GM23248 (cell line): ENCODE data around the gene SNTA1. TPM values are rescaled to one million over a fixed set of nuclear protein-coding genes. Genes with fewer than 3 reads are reported as not detected.
"Not testable (repeated sequence)": the region's sequence is repeated elsewhere in the genome, so short reads cannot be mapped to it uniquely, and the experiment has no call there.

Experiments
- DNase-seq: peaks from one replicate; pipeline ENCODE4 v3.0.0-alpha.2; 2015
- H2AFZ ChIP-seq: fragments of 200-600 bp; sonication (generic); 2 replicates; pipeline ENCODE4 v1.6.1; 2016; ENCODE audit warnings: antibody characterized with exemption
- H3F3A ChIP-seq: fragments of 200-600 bp; sonication (generic); 2 replicates; pipeline ENCODE4 v1.6.1; 2016; ENCODE audit warnings: mild to moderate bottlenecking, antibody characterized with exemption, mixed run types; ENCODE audit not compliant: insufficient read depth
- H3K27ac ChIP-seq: fragments of 200-600 bp; sonication (generic); 2 replicates; pipeline ENCODE4 v1.5.1; 2016; ENCODE audit warnings: mild to moderate bottlenecking
- H3K27me3 ChIP-seq: fragments of 200-600 bp; sonication (generic); replicated peaks from 2 replicates; pipeline ENCODE4 v1.6.1; 2016; ENCODE audit warnings: mild to moderate bottlenecking; ENCODE audit not compliant: insufficient read depth
- H3K36me3 ChIP-seq: fragments of 200-600 bp; sonication (generic); 2 replicates; pipeline ENCODE4 v1.6.1; 2016; ENCODE audit warnings: low read depth, mild to moderate bottlenecking
- H3K4me1 ChIP-seq: fragments of 200-600 bp; sonication (generic); 2 replicates; pipeline ENCODE4 v1.6.1; 2016; ENCODE audit warnings: mild to moderate bottlenecking; ENCODE audit not compliant: insufficient read depth
- H3K4me2 ChIP-seq: fragments of 200-600 bp; sonication (generic); one replicate; pipeline ENCODE4 v1.6.1; 2016; ENCODE audit warnings: mild to moderate bottlenecking; ENCODE audit not compliant: unreplicated experiment
- H3K4me3 ChIP-seq: fragments of 200-600 bp; sonication (generic); 2 replicates; pipeline ENCODE4 v1.5.1; 2016; ENCODE audit warnings: mild to moderate bottlenecking
- H3K79me2 ChIP-seq: fragments of 200-600 bp; sonication (generic); 2 replicates; pipeline ENCODE4 v1.6.1; 2016; ENCODE audit warnings: mild to moderate bottlenecking; ENCODE audit not compliant: insufficient read depth
- H3K9ac ChIP-seq: fragments of 200-600 bp; sonication (generic); 2 replicates; pipeline ENCODE4 v1.6.1; 2016; ENCODE audit warnings: mild to moderate bottlenecking
- H3K9me2 ChIP-seq: fragments of 200-600 bp; sonication (generic); 2 replicates; pipeline ENCODE4 v1.6.1; 2016; ENCODE audit warnings: mixed run types, mild to moderate bottlenecking, moderate library complexity; ENCODE audit not compliant: insufficient read depth
- H3K9me3 ChIP-seq: fragments of 200-600 bp; sonication (generic); one replicate; pipeline ENCODE4 v1.6.1; 2017; ENCODE audit warnings: low read depth
- H4K20me1 ChIP-seq: fragments of 200-600 bp; sonication (generic); 2 replicates; pipeline ENCODE4 v1.6.0; 2016; ENCODE audit not compliant: insufficient read depth
- EZH2 ChIP-seq: fragments of 200-600 bp; sonication (generic); IDR thresholded peaks from 2 replicates; pipeline ENCODE4 v1.6.1; 2018; ENCODE audit warnings: antibody characterized with exemption, mild to moderate bottlenecking; ENCODE audit not compliant: insufficient read depth, poor library complexity, severe bottlenecking
- EZH2phosphoT487 ChIP-seq: fragments of 200-600 bp; sonication (generic); IDR thresholded peaks from 2 replicates; pipeline ENCODE4 v1.6.1; 2018; ENCODE audit warnings: antibody characterized with exemption, moderate library complexity, mild to moderate bottlenecking, low read depth; ENCODE audit not compliant: insufficient read depth
- WGBS, 2 experiments: methylation state at CpG; one replicate each; pipeline ENCODE4 v1.1.6; 2015 to 2017; ENCODE audit warnings: low lambda C conversion rate in 2 of 2, low coverage in 1 of 2; ENCODE audit errors: missing lambda C conversion rate in 2 of 2; 5-methylcytosine and 5-hydroxymethylcytosine counted together
- in situ Hi-C: fragments of 300-500 bp; cut with MboI; formaldehyde crosslinking; loops from 2 replicates; pipeline ENCODE4 v1.15.0; 2020
- polyA plus RNA-seq: library from polyadenylated mRNA; unstranded; fragments of >200 nt; fragmentation: Nextera tagmentation; extraction: Ambion mirVana; gene quantifications from 2 replicates; pipeline ENCODE4 v1.2.1, GENCODE V29; 2016
- total RNA-seq: library from RNA; depleted of rRNA; stranded (reverse); fragments of >200 nt; shearing (Covaris generic); gene quantifications from 2 replicates; pipeline ENCODE4 v1.2.3, GENCODE V29; 2014

SNTA1 gene
- total and polyA plus RNA-seq, 2 experiments from 2014 or later, result 10.2 to 24.5 TPM

DNA sequence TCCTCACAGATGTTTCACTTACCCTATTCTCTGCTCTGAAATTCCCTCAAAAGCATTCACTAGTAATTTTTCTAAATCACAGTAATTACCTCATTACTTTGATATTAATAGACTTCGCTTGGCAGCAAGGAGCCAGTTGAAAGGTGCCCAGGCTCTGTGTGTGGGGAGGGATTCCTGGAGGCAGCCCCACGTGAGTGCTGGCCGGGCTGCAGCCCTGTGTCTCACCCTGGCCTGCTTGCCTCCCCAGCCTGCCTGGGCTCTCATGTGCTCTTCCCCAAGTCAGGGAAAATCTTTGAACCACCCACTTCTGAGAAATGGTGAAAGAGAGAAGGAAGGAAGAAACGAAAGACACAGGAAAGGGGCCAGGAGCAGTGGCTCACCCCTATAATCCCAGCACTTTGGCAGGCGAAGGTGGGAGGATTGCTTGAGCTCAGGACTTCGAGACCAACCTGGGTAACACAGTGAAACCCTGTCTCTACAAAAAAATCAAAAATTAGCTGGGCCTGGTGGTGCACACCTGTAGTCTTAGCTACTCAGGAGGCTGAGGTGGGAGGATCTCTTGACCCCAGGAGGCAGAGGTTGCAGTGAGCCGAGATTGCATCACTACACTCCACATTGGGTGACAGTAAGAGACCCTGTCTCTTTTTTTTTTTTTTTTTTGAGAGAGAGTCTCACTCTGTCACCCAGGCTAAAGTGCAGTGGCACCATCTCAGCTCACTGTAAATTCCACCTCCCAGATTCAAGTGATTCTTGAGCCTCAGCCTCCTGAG lies 20.0 kb upstream of the SNTA1 start:
- in situ Hi-C loops, result loop anchor here (10.0 kb wide), 1 partner anchor 191 kb away; no protein-coding TSS in a partner anchor
- no peaks in the 10 kb centered on the region for H3K27me3 ChIP-seq
- H3K36me3 ChIP-seq, result no peaks in the 10 kb centered on the region
- no peak overlapping the region for H3K9ac ChIP-seq
- no peak for DNase-seq
- no peak overlapping the region for H2AFZ ChIP-seq
- no peak overlapping the region for H3K4me3 ChIP-seq
- H3K79me2 ChIP-seq, result no peaks in the 10 kb centered on the region
- H3K4me1 ChIP-seq, result no peaks in the 10 kb centered on the region
- H3K4me2 ChIP-seq, result no peak overlapping the region
- H3K9me3 ChIP-seq, result no peaks in the 10 kb centered on the region
- 66 to 70% methylated on average over 7 of the region's 7 CpGs for WGBS, 2 experiments
- no peaks in the 10 kb centered on the region for H4K20me1 ChIP-seq
- H3K9me2 ChIP-seq, result no peaks in the 10 kb centered on the region
- H3F3A ChIP-seq, result no peaks in the 10 kb centered on the region
- TF ChIP-seq EZH2phosphoT487 (no peak), EZH2 (no peak)
- H3K27ac ChIP-seq, result no peak overlapping the region

DNA sequence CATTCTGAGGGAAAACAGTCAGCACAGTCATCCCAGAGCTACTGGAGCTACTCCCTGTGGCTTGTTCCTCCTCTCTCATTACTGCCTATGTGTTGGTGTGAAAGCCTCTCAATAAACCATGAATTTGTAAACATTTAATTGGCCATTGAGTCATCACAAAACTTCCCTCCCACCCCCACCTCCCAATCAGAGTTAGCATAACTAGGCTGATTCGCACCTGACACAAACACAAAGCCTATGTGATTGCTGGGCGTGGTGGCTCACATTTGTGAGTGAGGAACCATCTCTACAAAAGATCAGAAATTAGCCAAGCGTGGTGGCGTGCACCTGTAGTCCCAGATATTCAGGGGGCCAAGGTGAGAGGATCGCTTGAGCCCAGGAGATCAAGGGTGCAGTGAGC lies 17.1 kb upstream of the SNTA1 start:
- in situ Hi-C loops, result loop anchor here (10.0 kb wide), 1 partner anchor 194 kb away; no protein-coding TSS in a partner anchor
- Histone ChIP-seq H3K9ac (no peak overlapping the region), H4K20me1 (no peaks in the 10 kb centered on the region), H3F3A (no peaks in the 10 kb centered on the region), H3K9me2 (no peaks in the 10 kb centered on the region), H3K4me2 (no peak overlapping the region), H3K36me3 (no peaks in the 10 kb centered on the region), H3K4me3 (no peak overlapping the region), H3K27ac (no peak overlapping the region), H2AFZ (no peak overlapping the region), H3K9me3 (no peaks in the 10 kb centered on the region), H3K79me2 (no peaks in the 10 kb centered on the region), H3K27me3 (no peaks in the 10 kb centered on the region), H3K4me1 (no peaks in the 10 kb centered on the region)
- WGBS, 2 experiments, result 91 to 96% methylated on average over 5 of the region's 5 CpGs
- TF ChIP-seq EZH2phosphoT487 (no peak), EZH2 (no peak)
- DNase-seq, result no peak

DNA sequence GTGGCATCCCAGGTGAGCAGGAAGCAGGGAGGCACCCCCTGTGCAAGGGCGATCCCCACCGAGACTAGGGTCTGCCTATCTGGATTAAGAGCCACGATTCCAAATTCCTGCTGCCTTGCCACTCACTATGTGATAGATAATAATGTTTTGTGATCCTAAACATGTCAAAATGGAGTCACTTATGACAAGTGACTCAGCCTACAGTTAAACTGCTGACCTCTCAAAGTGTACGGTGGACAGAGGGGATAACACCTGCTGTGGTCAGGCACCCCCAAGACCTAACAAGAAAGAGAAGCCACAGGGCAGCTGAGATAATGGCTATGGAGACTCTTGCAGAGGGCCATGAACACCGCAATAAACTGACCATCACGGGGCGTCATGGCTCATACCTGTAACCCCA lies 16.0 kb upstream of the SNTA1 start:
- no peak for DNase-seq
- Histone ChIP-seq H3K4me1 (no peaks in the 10 kb centered on the region), H3F3A (no peaks in the 10 kb centered on the region), H3K9me2 (no peaks in the 10 kb centered on the region), H3K4me3 (no peak overlapping the region), H3K9ac (no peak overlapping the region), H3K27ac (no peak overlapping the region), H3K79me2 (no peaks in the 10 kb centered on the region), H4K20me1 (no peaks in the 10 kb centered on the region), H3K4me2 (no peak overlapping the region), H2AFZ (no peak overlapping the region), H3K36me3 (no peaks in the 10 kb centered on the region), H3K27me3 (no peaks in the 10 kb centered on the region), H3K9me3 (no peaks in the 10 kb centered on the region)
- TF ChIP-seq EZH2 (no peak), EZH2phosphoT487 (no peak)
- in situ Hi-C loops, result no loop called here
- WGBS, 2 experiments, result 73 to 76% methylated on average over 7 of the region's 7 CpGs

DNA sequence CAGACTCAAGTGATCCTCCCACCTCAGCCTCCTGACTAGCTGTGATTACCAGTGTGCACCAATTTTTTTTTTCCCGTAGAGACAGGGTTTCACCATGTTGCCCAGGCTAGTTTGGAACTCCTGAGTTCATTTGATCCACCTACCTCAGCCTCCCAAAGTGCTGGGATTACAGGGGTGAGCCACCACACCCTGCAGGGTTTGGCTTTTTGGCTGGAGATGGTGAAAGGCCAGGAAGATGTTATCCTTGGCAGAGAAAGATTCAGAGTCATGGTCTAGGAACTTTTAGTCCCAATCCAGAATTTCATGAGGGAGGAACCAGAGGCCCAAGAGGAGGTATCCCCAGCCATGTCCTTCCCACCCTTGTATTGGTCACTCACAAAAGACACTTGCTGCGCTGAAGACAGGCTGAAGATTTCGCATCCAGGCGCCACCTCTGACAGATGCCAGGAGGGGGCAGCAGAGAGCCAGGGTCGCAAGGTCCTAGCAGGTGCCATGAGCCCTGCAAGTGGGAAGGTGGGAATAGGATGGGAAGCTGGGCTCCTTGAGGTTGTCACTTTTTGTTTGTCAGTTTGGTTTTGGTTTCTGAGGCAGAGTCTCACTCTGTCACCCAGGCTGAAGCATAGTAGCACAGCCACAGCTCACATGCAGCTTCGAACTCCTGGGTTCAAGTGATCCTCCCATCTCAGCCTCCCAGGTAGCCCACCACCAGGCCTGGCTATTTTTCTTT lies 13.5 kb upstream of the SNTA1 start:
- H3K9me3 ChIP-seq, H4K20me1 ChIP-seq, in situ Hi-C loops, H3K4me3 ChIP-seq, H3K9ac ChIP-seq, H3K36me3 ChIP-seq, H3F3A ChIP-seq, H3K4me1 ChIP-seq, H2AFZ ChIP-seq, H3K27me3 ChIP-seq, H3K4me2 ChIP-seq, H3K9me2 ChIP-seq, H3K27ac ChIP-seq, H3K79me2 ChIP-seq: not testable (repeated sequence)
- WGBS, 2 experiments, result 20% methylated on average over 5 of the region's 6 CpGs
- peak; percentile 73 for DNase-seq
